ENCODE measurements around the gene IFT25.

GRCh38 chr1:53929246-53929960 is 16.1 kb downstream of the IFT25 start:
- TF ChIP-seq CTCF (IDR thresholded peaks at IDR 0.05) (no peak), POLR2A (IDR thresholded peaks at IDR 0.05) (no peak)
